HG03108 (cell line): Measurements from ENCODE around the gene SLC19A1.

Experiments used
- ATAC-seq: cut with Tn5 transposase; IDR thresholded peaks from one replicate; pipeline ENCODE4 v1.9.1; 2021; ENCODE audit warnings: moderate library complexity; ENCODE audit not compliant: unreplicated experiment

Gene SLC19A1

GRCh38 chr21:45472445-45473365 is 69.5 kb downstream of the SLC19A1 start:
- no peak for ATAC-seq

- no peak for ATAC-seq
Measured at GRCh38 chr21:45471525-45472221, 70.6 kb downstream of the SLC19A1 start.

DNA sequence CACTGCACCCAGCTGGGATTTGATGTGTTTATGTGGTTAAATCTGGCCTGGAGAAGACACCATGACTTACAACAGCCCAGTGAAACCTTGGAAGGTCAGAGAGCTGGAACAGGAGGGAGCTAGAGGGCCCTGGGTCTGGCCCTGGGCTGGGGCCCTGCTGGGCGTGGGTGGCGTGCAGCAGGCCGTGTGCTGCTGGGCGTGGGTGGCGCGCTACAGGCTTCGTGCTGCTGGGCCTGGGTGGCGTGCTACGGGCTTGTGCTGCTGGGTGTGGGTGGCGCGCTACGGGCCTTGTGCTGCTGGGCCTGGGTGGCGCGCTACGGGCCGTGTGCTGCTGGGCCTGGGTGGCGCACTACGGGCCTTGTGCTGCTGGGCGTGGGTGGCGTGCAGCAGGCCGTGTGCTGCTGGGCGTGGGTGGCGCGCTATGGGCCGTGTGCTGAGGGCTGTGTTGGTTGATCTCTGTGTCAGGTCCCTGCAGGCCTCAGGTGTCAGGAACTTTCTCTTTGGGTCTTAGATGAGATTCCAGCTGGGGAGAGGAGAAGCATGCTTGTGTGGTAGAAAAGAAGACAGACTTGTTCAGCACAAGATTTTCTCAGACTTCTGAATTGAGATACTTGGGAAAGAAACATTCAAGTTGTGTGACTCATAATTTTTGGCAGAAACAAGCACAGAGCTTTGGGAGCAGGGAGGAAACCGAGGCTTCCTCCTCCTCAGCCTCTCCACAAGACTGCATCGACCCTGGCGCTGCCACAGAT is 71.3 kb downstream of the SLC19A1 start:
- no peak for ATAC-seq

DNA sequence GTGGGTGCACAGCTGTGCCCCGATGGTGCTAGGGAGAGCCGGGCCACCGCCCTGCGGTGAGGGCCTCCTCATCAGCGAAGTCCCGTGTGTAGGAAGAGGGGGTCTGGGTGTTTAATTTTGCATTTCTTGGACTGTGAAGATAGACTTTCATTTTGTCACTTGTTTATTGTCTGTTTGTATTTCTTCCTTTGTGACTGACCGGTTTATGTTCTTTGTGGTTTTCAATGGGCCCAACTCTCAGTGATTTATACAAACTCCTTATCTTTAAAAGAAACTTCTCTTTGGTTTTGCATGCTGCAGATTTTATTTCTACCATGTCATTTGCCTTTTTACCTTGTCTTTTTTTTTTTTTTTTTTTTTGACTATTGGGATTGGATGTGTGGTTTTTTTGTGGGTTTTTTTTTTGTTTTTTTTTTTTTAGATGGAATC is 72.1 kb downstream of the SLC19A1 start:
- ATAC-seq = no peak

DNA sequence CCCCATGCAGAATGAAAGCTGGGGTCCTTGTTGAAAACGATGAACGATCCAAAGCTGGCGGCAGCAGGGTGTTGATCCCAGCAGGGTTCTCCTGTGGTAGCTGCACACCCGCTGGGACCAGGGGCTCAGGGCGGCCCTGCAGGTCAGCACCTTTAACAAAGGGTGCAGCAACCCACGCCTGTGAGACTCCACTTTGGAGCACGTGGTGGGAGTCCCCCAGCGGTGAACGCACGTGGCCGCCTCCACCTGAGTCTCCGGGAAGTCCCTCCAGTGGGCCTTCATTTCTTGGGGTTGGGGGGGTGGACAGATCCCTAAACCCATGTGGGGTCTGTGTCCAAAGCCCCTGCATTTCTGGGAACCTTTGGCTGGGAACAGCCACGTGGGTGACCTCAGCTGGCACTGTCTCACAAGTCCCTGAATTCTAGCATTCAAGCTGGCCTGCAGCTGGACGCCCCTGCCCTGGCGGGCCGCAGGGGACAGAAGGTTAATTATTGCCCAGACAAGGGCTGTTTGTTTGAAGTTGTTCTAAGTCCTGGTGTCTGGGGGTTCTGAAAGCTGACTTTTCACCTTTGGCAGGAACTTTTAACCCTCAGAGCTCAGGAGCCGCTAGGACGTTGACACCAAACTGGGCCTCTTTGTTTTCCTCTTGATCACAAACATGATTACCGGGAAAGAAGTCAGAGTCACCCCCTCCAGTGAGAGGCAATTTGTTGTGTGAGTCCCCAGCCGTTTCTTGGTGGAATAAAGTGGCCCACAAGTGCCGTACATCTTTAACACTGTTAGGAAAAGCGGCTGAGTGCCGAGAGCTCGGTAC is 72.8 kb downstream of the SLC19A1 start:
- no peak for ATAC-seq

DNA sequence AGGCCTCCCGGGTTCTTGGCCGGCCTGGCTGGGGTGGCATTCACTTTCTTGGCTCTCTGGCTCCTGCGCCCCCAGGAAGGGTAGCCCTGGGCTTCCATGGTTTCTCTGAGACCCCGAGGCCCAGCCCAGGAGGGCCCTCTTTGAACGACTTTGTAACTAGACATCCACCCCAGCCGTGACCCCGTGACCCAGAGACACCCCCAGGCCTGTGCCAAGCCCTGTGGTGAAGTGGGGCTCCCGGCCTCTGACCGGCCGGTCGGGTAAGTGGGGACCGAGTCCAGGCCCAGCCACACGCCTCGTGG is 73.3 kb downstream of the SLC19A1 start:
- no peak for ATAC-seq

GRCh38 chr21:45468051-45468970 is 73.9 kb downstream of the SLC19A1 start:
- ATAC-seq = no peak

- ATAC-seq = no peak
Measured at GRCh38 chr21:45467221-45467779, 74.9 kb downstream of the SLC19A1 start.

- no peak for ATAC-seq
Measured at GRCh38 chr21:45466330-45467220, 75.7 kb downstream of the SLC19A1 start.

GRCh38 chr21:45465611-45466329 is 76.5 kb downstream of the SLC19A1 start:
- ATAC-seq = no peak

GRCh38 chr21:45465105-45465504 is 77.1 kb downstream of the SLC19A1 start:
- ATAC-seq = no peak

GRCh38 chr21:45464309-45464708 is 77.9 kb downstream of the SLC19A1 start:
- no peak for ATAC-seq

GRCh38 chr21:45463871-45464270 is 78.4 kb downstream of the SLC19A1 start:
- no peak for ATAC-seq

DNA sequence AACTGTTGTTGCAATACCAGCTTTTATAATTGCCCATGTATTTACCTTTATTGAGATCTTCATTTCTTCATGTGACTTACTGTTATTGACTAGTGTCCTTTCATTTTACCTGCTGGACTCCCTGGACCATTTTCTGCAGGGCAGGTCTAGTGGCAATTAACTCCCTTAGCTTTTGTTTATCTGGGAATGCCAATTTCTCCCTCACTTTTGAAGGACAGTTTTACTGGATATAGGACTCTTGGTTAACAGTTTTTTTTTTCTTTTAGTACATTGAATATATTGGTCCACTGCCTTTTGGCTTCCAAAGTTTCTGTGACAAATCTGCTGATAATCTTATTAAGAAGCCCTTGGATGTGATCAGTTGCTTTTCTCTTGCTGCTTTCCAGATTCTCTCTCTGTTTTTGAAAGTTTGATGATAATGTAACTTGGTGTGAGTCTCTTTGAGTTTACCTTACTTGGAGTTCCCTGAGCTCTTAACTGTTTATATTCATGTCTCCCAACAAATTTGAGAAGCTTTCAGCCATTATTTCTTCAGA is 80.4 kb downstream of the SLC19A1 start:
- no peak for ATAC-seq

- no peak for ATAC-seq
Measured at GRCh38 chr21:45461369-45461750, 80.9 kb downstream of the SLC19A1 start.

GRCh38 chr21:45460611-45461368 is 81.5 kb downstream of the SLC19A1 start:
- no peak for ATAC-seq
